Measurements from ENCODE around the gene DCBLD1.

- TF ChIP-seq EZH2 (IDR thresholded peaks at IDR 0.05; ENCODE audit: borderline replicate concordance, low read depth, low read length, severe bottlenecking), result no peak
- TF ChIP-seq CTCF (IDR thresholded peaks at IDR 0.05; ENCODE audit: extremely low read depth in 1 of 2, insufficient read depth in 1 of 2, low read depth in 1 of 2, low read length in 2 of 2), result peak in 1 of 2 donors; percentile 7
These were observed 65.5 kb downstream of the DCBLD1 start for GRCh38 chr6:117547688-117548621.

Measured in endothelial cell of umbilical vein (primary cell).